ENCODE results near the gene COL20A1. TPM values are rescaled to one million over a fixed set of nuclear protein-coding genes. Genes with fewer than 3 reads are reported as not detected.

COL20A1 gene
- total RNA-seq, 1 experiment from 2014 or later = 0.23 TPM

GRCh38 chr20:63278661-63279060 is 14.3 kb upstream of the COL20A1 start:
- ATAC-seq (no peak), DNase-seq (ENCODE audit: low read depth, low spot score) (no peak)
- Histone ChIP-seq H3K4me1 (ENCODE audit: control insufficient read depth, insufficient read depth, low read length) (peaks cover 11% of the 10 kb centered on the region), H3K27me3 (ENCODE audit: control insufficient read depth, insufficient read depth, low read length) (no peaks in the 10 kb centered on the region), H3K4me3 (ENCODE audit: low read depth in 2 of 2, low read length in 2 of 2) (no peak overlapping the region), H3K36me3 (ENCODE audit: control insufficient read depth, insufficient read depth, low read length) (no peaks in the 10 kb centered on the region; the same call in none of the 2 replicates), H3K27ac (ENCODE audit: low read length) (no peak overlapping the region), H3K9me3 (ENCODE audit: control insufficient read depth, insufficient read depth, low read depth, low read length) (no peaks in the 10 kb centered on the region)
- CTCF ChIA-PET = no interaction called here
- TF ChIP-seq CTCF (IDR thresholded peaks at IDR 0.05) (no peak), TCF7L2 (IDR thresholded peaks at IDR 0.05; ENCODE audit: low read depth, low read length) (no peak), SIN3A (IDR thresholded peaks at IDR 0.05; ENCODE audit: borderline replicate concordance, insufficient read depth, low read depth, low read length) (no peak), REST (IDR thresholded peaks at IDR 0.05; ENCODE audit: insufficient read depth in 1 of 2, low read depth in 2 of 2, low read length in 1 of 2) (no peak), POLR2AphosphoS5 (IDR thresholded peaks at IDR 0.05; ENCODE audit: low read depth, low read length) (no peak)
- intact Hi-C loops (cut with micrococcal nuclease; ENCODE audit: unreplicated experiment) (no loop called here), in situ Hi-C loops (cut with HindIII; ENCODE audit: low pct_unique_long_range_greater_than_20kb, low sequenced_read_pairs) (loop anchor here (5.0 to 25.0 kb wide), 2 partner anchors 56 to 109 kb away; no protein-coding TSS in a partner anchor)
- no TSS peak for BruUV-seq (replicated peaks)
- POLR2A ChIA-PET = no interaction called here

- H3K27ac ChIP-seq (ENCODE audit: low read length) = no peak overlapping the region
- DNase-seq (ENCODE audit: low read depth, low spot score) (no peak), ATAC-seq (no peak)
- intact Hi-C loops (cut with micrococcal nuclease; ENCODE audit: unreplicated experiment) (no loop called here), in situ Hi-C loops (cut with HindIII; ENCODE audit: low pct_unique_long_range_greater_than_20kb, low sequenced_read_pairs) (loop anchor here (5.0 to 25.0 kb wide), 2 partner anchors 58 to 107 kb away; no protein-coding TSS in a partner anchor)
- H3K36me3 ChIP-seq (ENCODE audit: control insufficient read depth, insufficient read depth, low read length) = no peaks in the 10 kb centered on the region; the same call in none of the 2 replicates
- TF ChIP-seq TCF7L2 (IDR thresholded peaks at IDR 0.05; ENCODE audit: low read depth, low read length) (no peak), CTCF (IDR thresholded peaks at IDR 0.05) (no peak), POLR2AphosphoS5 (IDR thresholded peaks at IDR 0.05; ENCODE audit: low read depth, low read length) (no peak), REST (IDR thresholded peaks at IDR 0.05; ENCODE audit: insufficient read depth in 1 of 2, low read depth in 2 of 2, low read length in 1 of 2) (no peak), SIN3A (IDR thresholded peaks at IDR 0.05; ENCODE audit: borderline replicate concordance, insufficient read depth, low read depth, low read length) (no peak)
- H3K4me1 ChIP-seq (ENCODE audit: control insufficient read depth, insufficient read depth, low read length) = no peaks in the 10 kb centered on the region; the same call in 1 of the 2 replicates
- ChIA-PET CTCF (interaction anchor here (0.6 to 1.8 kb wide), 2 partner anchors 17 to 56 kb away, joined by 5 to 6 read pairs; no protein-coding TSS in a partner anchor), POLR2A (no interaction called here)
- BruUV-seq (replicated peaks) = no TSS peak
- H3K9me3 ChIP-seq (ENCODE audit: control insufficient read depth, insufficient read depth, low read depth, low read length) = no peaks in the 10 kb centered on the region
- H3K4me3 ChIP-seq (ENCODE audit: low read depth in 2 of 2, low read length in 2 of 2) = no peak overlapping the region
- no peaks in the 10 kb centered on the region for H3K27me3 ChIP-seq (ENCODE audit: control insufficient read depth, insufficient read depth, low read length)
Observed at GRCh38 chr20:63279931-63280330, 13.1 kb upstream of the COL20A1 start.
